Activated T-helper 1 cell treated with anti-CD3 and anti-CD28 coated beads, Interleukin-12 subunit alpha, Interleukin-12 subunit beta, Interleukin-2, Interleukin-4 antibody, amounts not matched to agents 30 ng/mL and 10 ng/mL and 1 ng/mL, durations not matched to agents 14 hours and 24 hours and 36 hours (primary cell): Measurements from ENCODE around the gene PEX13. TPM values are rescaled to one million over a fixed set of nuclear protein-coding genes. Genes with fewer than 3 reads are reported as not detected.
"Not testable (repeated sequence)": the region's sequence is repeated elsewhere in the genome, so short reads cannot be mapped to it uniquely, and the experiment has no call there.

Experiments used
- DNase-seq: peaks from one replicate; pipeline ENCODE4 v3.0.0; 2021; ENCODE audit warnings: low spot score
- H3K27ac Mint-ChIP-seq: one replicate; pipeline ENCODE4 v1.8.0; 2021; ENCODE audit warnings: mild to moderate bottlenecking, mixed read lengths
- H3K27me3 Mint-ChIP-seq: one replicate; pipeline ENCODE4 v1.8.0; 2022; ENCODE audit warnings: mild to moderate bottlenecking, moderate library complexity, mixed read lengths; ENCODE audit not compliant: insufficient read depth
- H3K36me3 Mint-ChIP-seq: one replicate; pipeline ENCODE4 v1.8.0; 2021; ENCODE audit warnings: low read depth, mixed read lengths
- H3K4me1 Mint-ChIP-seq: one replicate; pipeline ENCODE4 v1.8.0; 2021; ENCODE audit warnings: low read depth, mixed read lengths
- H3K4me3 Mint-ChIP-seq: one replicate; pipeline ENCODE4 v1.8.0; 2021; ENCODE audit warnings: mild to moderate bottlenecking, moderate library complexity, mixed read lengths
- H3K9me3 Mint-ChIP-seq: one replicate; pipeline ENCODE4 v1.8.0; 2021; ENCODE audit warnings: mixed read lengths
- intact Hi-C: fragments of 100-400 bp; cut with micrococcal nuclease; formaldehyde crosslinking; loops from one replicate; pipeline ENCODE4 v1.15.1; 2024
- total RNA-seq: library from RNA; stranded (reverse); gene quantifications from 2 replicates; pipeline ENCODE4 v1.2.3, GENCODE V29; 2022

PEX13 gene, protein sequence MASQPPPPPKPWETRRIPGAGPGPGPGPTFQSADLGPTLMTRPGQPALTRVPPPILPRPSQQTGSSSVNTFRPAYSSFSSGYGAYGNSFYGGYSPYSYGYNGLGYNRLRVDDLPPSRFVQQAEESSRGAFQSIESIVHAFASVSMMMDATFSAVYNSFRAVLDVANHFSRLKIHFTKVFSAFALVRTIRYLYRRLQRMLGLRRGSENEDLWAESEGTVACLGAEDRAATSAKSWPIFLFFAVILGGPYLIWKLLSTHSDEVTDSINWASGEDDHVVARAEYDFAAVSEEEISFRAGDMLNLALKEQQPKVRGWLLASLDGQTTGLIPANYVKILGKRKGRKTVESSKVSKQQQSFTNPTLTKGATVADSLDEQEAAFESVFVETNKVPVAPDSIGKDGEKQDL
- total RNA-seq: 15.9 and 20.0 TPM in 2 replicates

DNA sequence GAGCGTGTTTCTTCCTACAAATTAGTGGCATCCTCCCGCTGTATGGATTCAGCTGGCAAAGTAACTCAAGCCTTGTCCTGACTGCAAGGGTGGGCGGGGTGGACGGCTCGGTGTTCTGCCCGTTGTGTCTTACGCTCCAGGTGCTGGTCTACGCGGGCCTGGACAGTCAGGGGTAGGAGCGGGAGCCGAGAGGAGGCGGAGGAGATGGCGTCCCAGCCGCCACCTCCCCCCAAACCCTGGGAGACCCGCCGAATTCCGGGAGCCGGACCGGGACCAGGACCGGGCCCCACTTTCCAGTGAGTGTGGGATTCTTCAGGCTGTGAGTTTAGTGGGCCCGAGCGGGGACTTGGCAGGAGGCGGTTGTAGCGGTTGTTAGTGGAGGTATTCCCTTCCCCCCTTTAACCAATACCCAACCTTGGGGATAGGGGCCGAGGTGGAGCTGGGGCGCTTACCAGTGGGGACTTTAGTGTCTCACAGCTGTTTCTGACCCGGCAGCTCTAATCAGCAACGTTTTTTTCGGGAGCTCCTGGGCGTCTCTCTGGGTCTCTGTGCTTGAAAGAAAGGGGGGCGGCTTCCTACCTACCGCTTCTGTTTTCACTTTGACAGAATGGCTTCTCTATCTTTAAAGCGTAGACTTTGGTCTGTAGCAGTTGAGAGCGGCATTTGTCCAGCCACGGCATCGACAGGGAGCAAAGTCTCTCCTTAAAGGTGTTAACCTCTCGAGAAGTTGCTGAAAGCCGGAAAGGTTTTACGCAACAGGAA lies at the start of gene PEX13, which contains the start of gene PUS10:
Gene PEX13 (plus strand): TSS at position 165 of the 762 bp plus-strand sequence. CDS start 40 bp downstream, at position 205.
Gene PUS10 (minus strand): TSS at position 700 of the 762 bp plus-strand sequence. CDS start 6,365 bp downstream, outside the sequence.
- Mint-ChIP-seq H3K4me1 (peaks cover 36% of the 10 kb centered on the region), H3K27me3 (no peaks in the 10 kb centered on the region), H3K9me3 (no peaks in the 10 kb centered on the region), H3K36me3 (peaks cover 14% of the 10 kb centered on the region), H3K27ac (peak within 1 kb of the TSS; percentile 96), H3K4me3 (peak within 1 kb of the TSS; percentile 97)
- intact Hi-C loops: loop anchor here (1.0 to 5.0 kb wide), 14 partner anchors 40 to 1185 kb away; partner anchors contain the start of genes FAM161A, PAPOLG, SANBR and USP34
- peak; percentile 63 for DNase-seq

DNA sequence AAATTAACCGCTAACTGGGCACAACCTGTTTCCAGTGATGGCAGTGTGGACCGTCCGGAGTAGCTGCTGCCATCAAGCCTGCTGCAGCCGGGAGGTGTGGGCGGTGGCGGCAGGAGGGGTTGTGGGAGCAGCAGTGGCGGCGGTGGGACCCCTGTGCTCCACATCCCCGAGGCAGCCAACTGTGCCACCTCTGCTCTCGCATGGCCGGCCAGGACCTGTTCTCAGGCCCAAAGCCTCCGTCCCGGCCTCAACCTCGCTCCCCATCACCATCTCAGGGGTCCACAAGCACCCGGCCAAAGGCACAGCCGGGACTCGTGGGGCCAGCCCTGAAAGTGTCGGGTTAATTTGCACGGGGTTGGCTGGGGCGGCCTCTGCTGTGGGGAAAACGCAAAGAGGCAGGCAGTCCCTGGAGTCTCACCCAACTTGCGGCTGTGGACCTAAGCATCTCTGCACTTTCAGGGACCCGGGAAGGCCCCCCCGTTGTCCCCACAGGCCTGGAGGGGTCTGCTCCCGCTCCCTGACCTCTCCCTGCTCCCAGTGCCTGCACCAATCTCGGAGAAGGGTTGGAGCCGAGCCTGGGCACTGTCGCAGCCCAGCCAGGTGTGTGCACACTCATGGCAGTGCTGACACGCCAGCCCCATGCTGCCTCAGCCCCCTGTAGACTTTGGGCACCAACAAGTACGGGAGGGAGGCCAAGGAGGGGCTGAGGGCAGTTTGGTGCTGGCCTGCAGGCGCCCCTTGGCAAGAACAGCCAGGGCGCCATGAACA lies 44.4 kb upstream of the PEX13 start:
- Mint-ChIP-seq H3K27me3 (no peaks in the 10 kb centered on the region), H3K4me1 (peaks cover 16% of the 10 kb centered on the region), H3K27ac (no peak overlapping the region), H3K4me3 (no peak overlapping the region), H3K36me3 (no peaks in the 10 kb centered on the region), H3K9me3 (no peaks in the 10 kb centered on the region)
- intact Hi-C loops: no loop called here
- no peak for DNase-seq

DNA sequence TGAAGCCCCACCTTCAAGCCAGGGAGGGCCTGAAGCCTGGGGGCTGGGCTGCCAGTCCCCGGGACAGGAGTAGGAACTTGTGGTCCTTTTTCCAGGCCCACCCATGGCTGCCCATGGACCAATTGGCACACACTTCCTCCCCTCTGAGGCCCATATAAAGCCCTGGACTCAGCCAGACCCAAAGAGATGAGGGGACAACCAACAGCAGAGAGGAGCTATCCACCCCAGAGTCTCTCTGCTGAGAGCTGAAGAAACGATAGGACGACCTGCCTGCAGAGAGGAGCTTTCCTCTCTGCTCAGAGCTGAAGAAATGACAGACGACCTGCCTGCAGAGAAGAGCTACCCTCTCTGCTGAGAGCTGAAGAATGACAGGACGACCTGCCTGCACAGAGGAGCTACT lies 43.8 kb upstream of the PEX13 start:
- Mint-ChIP-seq H3K27me3 (no peaks in the 10 kb centered on the region), H3K4me3 (no peak overlapping the region), H3K4me1 (peaks cover 16% of the 10 kb centered on the region), H3K27ac (no peak overlapping the region), H3K9me3 (no peaks in the 10 kb centered on the region), H3K36me3 (no peaks in the 10 kb centered on the region)
- DNase-seq: no peak
- intact Hi-C loops: no loop called here

DNA sequence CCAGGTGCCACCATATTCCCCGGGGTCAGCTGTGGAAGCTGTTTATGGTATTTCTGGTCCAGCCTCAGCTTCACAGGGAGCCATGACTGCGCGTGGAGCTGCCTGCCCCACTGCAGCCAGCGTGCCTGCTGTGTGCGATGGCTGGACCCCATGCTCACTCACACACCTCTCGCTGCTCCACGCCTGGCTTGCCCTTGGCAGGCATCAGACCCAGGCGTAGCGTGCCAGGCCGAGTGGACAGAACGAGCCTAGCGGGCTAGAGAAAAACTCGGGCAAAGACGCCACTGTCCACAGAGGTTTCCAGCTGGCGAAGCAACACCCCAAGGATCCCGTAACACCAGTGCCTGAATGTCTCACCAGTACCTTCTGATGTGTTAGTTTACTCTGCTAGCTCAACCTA lies 42.9 kb upstream of the PEX13 start:
- H3K9me3 Mint-ChIP-seq: no peaks in the 10 kb centered on the region
- DNase-seq: no peak
- H3K36me3 Mint-ChIP-seq: no peaks in the 10 kb centered on the region
- peaks cover 19% of the 10 kb centered on the region for H3K4me1 Mint-ChIP-seq
- no peak overlapping the region for H3K4me3 Mint-ChIP-seq
- no peaks in the 10 kb centered on the region for H3K27me3 Mint-ChIP-seq
- H3K27ac Mint-ChIP-seq: no peak overlapping the region
- intact Hi-C loops: no loop called here

DNA sequence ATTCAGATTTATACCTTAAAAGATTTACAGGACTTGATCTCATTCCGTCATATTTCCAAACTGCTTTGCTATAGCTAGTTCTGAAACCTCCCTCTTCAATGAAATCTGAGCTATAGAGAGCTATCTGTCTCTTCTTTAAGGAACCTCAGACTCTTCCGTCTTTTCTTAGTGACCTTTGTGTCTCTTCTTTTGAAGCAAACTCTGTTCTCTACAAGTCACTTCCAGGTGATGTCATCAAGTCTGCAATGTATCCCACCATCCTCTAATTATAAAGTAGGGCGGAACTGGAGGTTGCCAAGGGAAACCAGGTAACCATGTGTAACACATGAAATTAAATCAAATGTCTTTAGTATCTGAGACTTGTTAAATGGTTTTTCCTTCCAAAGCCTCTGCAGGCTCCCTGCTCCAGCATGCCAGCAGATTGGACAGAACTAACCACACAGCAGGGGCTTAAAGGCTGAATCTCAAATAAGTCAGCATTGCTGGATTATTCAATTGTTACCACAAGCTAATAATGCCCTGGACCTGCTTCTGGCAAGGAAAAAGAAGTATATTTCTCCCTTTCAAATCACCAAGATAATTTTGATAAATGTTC lies 41.2 kb upstream of the PEX13 start:
- no peaks in the 10 kb centered on the region for H3K9me3 Mint-ChIP-seq
- no peak overlapping the region for H3K4me3 Mint-ChIP-seq
- no peaks in the 10 kb centered on the region for H3K27me3 Mint-ChIP-seq
- no peaks in the 10 kb centered on the region for H3K36me3 Mint-ChIP-seq
- intact Hi-C loops: loop anchor here (2.0 kb wide), 2 partner anchors 22 to 104 kb away; no protein-coding TSS in a partner anchor
- no peak overlapping the region for H3K27ac Mint-ChIP-seq
- no peak for DNase-seq
- peaks cover 29% of the 10 kb centered on the region for H3K4me1 Mint-ChIP-seq

DNA sequence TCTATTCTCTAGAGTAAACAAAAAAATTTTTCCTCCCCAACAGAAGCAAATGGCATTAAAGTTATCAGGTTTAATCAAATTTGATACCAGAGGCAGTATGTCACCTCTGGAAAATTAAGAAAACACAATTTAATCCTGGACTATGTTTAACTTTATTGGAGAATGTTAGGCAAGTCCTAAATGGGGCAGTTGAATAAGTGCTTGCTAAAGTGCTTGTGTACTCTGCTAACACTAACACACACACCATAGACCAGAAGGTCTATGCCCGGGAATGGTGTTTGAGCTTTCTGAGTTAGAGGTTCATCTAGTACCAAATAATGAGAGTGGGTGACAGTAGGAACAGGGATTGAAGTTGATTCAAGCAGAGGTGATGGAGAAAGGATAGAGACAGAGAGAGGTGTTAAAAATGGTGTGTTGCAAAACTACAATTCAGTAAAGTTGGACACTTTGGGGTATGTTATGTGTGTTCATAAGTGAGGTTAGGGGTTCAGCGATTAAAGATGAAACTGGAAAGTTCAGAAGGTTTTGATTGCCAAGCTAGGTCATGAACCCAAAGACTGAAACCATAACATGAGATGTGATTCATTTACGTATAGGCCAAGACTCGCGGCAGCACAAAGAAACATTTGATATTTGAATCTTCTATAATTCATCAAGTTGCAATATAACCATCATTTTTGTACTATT lies 40.5 kb upstream of the PEX13 start:
- H3K36me3 Mint-ChIP-seq: no peaks in the 10 kb centered on the region
- H3K9me3 Mint-ChIP-seq: no peaks in the 10 kb centered on the region
- peaks cover 29% of the 10 kb centered on the region for H3K4me1 Mint-ChIP-seq
- H3K4me3 Mint-ChIP-seq: no peak overlapping the region
- H3K27me3 Mint-ChIP-seq: no peaks in the 10 kb centered on the region
- no peak for DNase-seq
- H3K27ac Mint-ChIP-seq: peak overlapping the region; percentile 38
- intact Hi-C loops: loop anchor here (1.0 to 2.0 kb wide), 7 partner anchors 22 to 170 kb away; partner anchors contain the start of genes PEX13 and REL

DNA sequence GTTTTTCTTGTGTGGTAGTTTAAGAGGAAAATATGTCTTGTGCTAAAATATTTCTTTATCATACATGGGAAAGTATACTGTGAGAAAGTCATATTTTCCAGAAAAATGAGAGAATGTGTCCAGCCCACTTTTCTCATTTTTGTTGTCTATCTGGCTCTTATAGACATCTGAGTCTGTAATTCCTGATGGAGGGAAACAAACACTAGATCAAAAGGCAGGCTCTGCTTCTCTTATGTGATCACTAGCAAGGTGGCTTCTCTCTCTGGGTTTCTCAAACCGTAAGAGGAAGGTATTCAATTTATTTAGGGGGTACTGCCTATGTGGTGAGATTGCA lies 40.0 kb upstream of the PEX13 start:
- Mint-ChIP-seq H3K27me3 (no peaks in the 10 kb centered on the region), H3K4me1 (peaks cover 29% of the 10 kb centered on the region), H3K9me3 (no peaks in the 10 kb centered on the region), H3K36me3 (no peaks in the 10 kb centered on the region), H3K27ac (peak overlapping the region; percentile 38), H3K4me3 (no peak overlapping the region)
- intact Hi-C loops: loop anchor here (1.0 to 2.0 kb wide), 7 partner anchors 21 to 170 kb away; partner anchors contain the start of genes PEX13 and REL
- DNase-seq: no peak

DNA sequence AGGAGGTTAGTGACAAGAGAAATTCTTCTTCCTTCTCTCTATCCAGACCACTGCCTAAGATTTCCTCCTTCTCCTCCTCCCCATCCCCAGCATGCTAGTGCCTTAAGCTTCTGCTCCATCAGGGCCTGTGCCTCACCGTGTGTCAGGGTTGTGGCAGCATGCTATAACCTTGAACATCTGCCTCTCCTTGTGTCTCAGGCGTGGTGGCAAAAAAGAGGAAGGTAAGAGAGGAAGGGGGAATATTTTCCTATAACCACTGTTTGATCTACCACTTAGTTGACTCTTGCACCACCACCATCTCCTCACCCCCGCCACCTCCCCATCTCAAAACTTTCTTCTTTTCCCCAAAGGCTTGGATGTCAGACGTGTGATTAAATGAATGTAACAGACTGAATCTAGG lies 38.3 kb upstream of the PEX13 start:
- H3K9me3 Mint-ChIP-seq: no peaks in the 10 kb centered on the region
- H3K4me3 Mint-ChIP-seq: no peak overlapping the region
- H3K36me3 Mint-ChIP-seq: no peaks in the 10 kb centered on the region
- H3K4me1 Mint-ChIP-seq: peaks cover 29% of the 10 kb centered on the region
- no peak overlapping the region for H3K27ac Mint-ChIP-seq
- no peak for DNase-seq
- intact Hi-C loops: no loop called here
- no peaks in the 10 kb centered on the region for H3K27me3 Mint-ChIP-seq

DNA sequence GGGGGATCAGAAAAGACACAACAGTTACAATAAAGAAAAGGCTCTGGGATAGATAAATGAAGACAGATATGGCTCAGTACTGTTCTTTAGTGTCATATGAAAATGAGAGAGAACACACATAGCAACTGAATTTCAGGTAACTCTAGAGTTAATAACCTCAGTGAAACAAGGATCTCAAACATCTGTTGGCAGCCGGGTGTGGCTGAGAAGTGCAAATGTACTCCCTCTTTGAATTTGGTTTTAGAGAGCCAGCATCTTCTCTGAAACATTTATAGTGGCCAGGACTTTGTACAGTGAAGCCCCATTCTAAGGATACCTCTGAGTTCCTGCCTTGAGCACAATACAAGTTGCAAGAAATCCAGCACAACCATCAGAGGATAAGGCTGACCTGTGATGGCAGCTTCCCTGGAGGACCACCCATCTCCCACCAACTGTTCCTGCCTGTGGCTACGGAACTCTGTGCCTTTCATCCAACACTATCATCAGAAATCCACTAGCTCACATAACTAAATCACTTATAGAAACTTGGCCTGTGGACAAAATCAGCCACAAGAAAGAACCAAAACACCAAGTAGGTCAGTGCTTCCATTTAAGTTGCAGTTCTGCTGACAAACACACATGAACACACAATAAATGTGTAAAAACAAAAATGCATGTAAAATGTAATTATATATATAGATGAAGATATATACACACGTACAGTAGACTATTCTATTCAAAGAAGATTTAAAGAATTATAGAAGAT lies 37.3 kb upstream of the PEX13 start:
- intact Hi-C loops: no loop called here
- Mint-ChIP-seq H3K4me1 (peaks cover 29% of the 10 kb centered on the region), H3K27ac (no peak overlapping the region), H3K36me3 (peaks cover 2% of the 10 kb centered on the region), H3K27me3 (no peaks in the 10 kb centered on the region), H3K4me3 (no peak overlapping the region), H3K9me3 (no peaks in the 10 kb centered on the region)
- no peak for DNase-seq

DNA sequence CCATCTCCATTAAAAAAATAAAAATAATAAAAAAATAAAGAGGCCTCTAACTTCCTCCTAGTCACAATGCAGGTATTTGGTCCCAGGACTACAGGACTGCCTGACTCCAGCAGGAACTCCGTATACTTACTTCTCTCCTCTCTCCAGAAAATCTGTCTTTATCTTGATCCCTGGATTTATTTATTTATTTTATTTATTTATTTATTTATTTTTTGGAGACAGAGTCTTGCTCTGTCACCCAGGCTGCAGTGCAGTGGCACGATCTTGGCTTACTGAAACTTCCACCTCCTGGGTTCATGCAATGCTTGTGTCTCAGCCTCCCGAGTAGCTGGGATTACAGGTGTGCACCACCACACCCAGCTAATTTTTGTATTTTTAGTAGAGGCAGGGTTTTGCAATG lies 35.5 kb upstream of the PEX13 start:
- H3K27me3 Mint-ChIP-seq, H3K9me3 Mint-ChIP-seq, DNase-seq, intact Hi-C loops, H3K36me3 Mint-ChIP-seq, H3K4me3 Mint-ChIP-seq, H3K27ac Mint-ChIP-seq: not testable (repeated sequence)
- H3K4me1 Mint-ChIP-seq: peaks cover 21% of the 10 kb centered on the region

DNA sequence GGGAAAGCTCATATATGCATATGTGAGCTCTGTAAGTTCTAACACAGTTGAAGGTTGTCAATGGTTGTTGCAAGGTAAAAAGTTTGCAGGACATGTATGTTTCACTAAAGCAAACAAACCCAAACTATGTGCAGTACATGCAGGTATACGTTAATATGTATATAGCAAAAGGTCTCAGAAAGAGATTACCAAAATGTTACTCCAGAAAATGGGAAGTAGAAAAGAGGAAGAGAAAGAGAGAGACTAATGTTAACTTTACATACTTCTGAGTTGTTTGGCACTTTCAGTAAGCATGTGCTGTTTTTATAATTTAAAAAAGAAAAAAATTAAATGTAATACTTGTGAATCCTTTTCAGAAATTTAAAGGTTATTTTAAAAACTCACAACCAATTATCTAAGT lies 32.8 kb upstream of the PEX13 start:
- no peak overlapping the region for H3K27ac Mint-ChIP-seq
- no peak for DNase-seq
- H3K4me1 Mint-ChIP-seq: peaks cover 15% of the 10 kb centered on the region
- intact Hi-C loops: no loop called here
- H3K27me3 Mint-ChIP-seq: no peaks in the 10 kb centered on the region
- H3K4me3 Mint-ChIP-seq: no peak overlapping the region
- H3K36me3 Mint-ChIP-seq: peaks cover 7% of the 10 kb centered on the region
- no peaks in the 10 kb centered on the region for H3K9me3 Mint-ChIP-seq
